Activated CD8-positive, alpha-beta T cell treated with anti-CD3 and anti-CD28 coated beads for 36 hours (primary cell): ENCODE measurements around the gene TMEM236. TPM values are rescaled to one million over a fixed set of nuclear protein-coding genes. Genes with fewer than 3 reads are reported as not detected.

Experiments used
- ATAC-seq: fragments of 200-7000 bp; cut with Tn5 transposase; one replicate; pipeline ENCODE4 v1.10.0; 2021; ENCODE audit warnings: mild to moderate bottlenecking, moderate library complexity
- CTCF ChIA-PET: fragments of 350-600 bp; sonication (Branson Sonifier 250); formaldehyde crosslinking; loops from one replicate; lab custom pipeline; 2021; ENCODE audit warnings: antibody characterized with exemption; lab: Charles Lee
- POLR2A ChIA-PET: fragments of 350-600 bp; sonication (Branson Sonifier 250); formaldehyde crosslinking; loops from one replicate; lab custom pipeline; 2021; ENCODE audit warnings: antibody characterized with exemption; lab: Charles Lee
- DNase-seq: peaks from one replicate; pipeline ENCODE4 v3.0.0-alpha.2; 2020
- H3K27ac Mint-ChIP-seq: one replicate; pipeline ENCODE4 v1.8.0; 2021; ENCODE audit warnings: mild to moderate bottlenecking, mixed read lengths
- H3K27me3 Mint-ChIP-seq: one replicate; pipeline ENCODE4 v1.8.0; 2021; ENCODE audit warnings: mixed read lengths
- H3K36me3 Mint-ChIP-seq: one replicate; pipeline ENCODE4 v1.8.0; 2021; ENCODE audit warnings: low read depth, mixed read lengths
- H3K4me1 Mint-ChIP-seq: one replicate; pipeline ENCODE4 v1.8.0; 2021; ENCODE audit warnings: low read depth, mixed read lengths
- H3K4me3 Mint-ChIP-seq: one replicate; pipeline ENCODE4 v1.8.0; 2021; ENCODE audit warnings: mild to moderate bottlenecking, moderate library complexity, mixed read lengths
- H3K9me3 Mint-ChIP-seq: one replicate; pipeline ENCODE4 v1.8.0; 2021; ENCODE audit warnings: mixed read lengths
- CTCF ChIP-seq: fragments of 200-600 bp; IDR thresholded peaks from one replicate; pipeline ENCODE4 v1.8.0; 2022; ENCODE audit warnings: antibody characterized with exemption, mild to moderate bottlenecking
- intact Hi-C: fragments of 100-400 bp; cut with micrococcal nuclease; formaldehyde crosslinking; loops from one replicate; pipeline ENCODE4 v1.10.0; 2022
- total RNA-seq, 2 experiments: library from RNA; stranded (reverse); gene quantifications; one replicate each; pipeline ENCODE4 v1.2.3, GENCODE V29; 2021

The TMEM236 gene
- total RNA-seq, 2 experiments from 2014 or later, result 0.11 to 0.16 TPM

GRCh38 chr10:17790651-17791050 is 38.6 kb downstream of the TMEM236 start:
- no peak for ATAC-seq
- peaks cover 5% of the 10 kb centered on the region for H3K4me1 Mint-ChIP-seq
- H3K9me3 Mint-ChIP-seq, result no peaks in the 10 kb centered on the region
- H3K27me3 Mint-ChIP-seq, result no peaks in the 10 kb centered on the region
- H3K4me3 Mint-ChIP-seq, result no peak overlapping the region
- intact Hi-C loops, result no loop called here
- no peak overlapping the region for H3K27ac Mint-ChIP-seq
- no peak for TF ChIP-seq CTCF
- no peak for DNase-seq
- POLR2A ChIA-PET, result interaction anchor here (1.2 kb wide), 1 partner anchor 147 kb away, joined by 3 read pairs; no protein-coding TSS in a partner anchor
- no peaks in the 10 kb centered on the region for H3K36me3 Mint-ChIP-seq
- CTCF ChIA-PET, result no interaction called here

GRCh38 chr10:17792991-17793390 is 41.0 kb downstream of the TMEM236 start:
- TF ChIP-seq CTCF, result no peak
- no peak for DNase-seq
- Mint-ChIP-seq H3K9me3 (no peaks in the 10 kb centered on the region), H3K4me1 (peaks cover 5% of the 10 kb centered on the region), H3K27ac (no peak overlapping the region), H3K4me3 (no peak overlapping the region), H3K36me3 (no peaks in the 10 kb centered on the region), H3K27me3 (no peaks in the 10 kb centered on the region)
- intact Hi-C loops, result no loop called here
- CTCF ChIA-PET, result no interaction called here
- POLR2A ChIA-PET, result interaction anchor here (0.6 to 1.0 kb wide), 2 partner anchors 42 to 96 kb away, joined by 3 read pairs; no protein-coding TSS in a partner anchor
- no peak for ATAC-seq

GRCh38 chr10:17793823-17794644 is 42.0 kb downstream of the TMEM236 start:
- no peak for ATAC-seq
- DNase-seq, result no peak
- Mint-ChIP-seq H3K4me3 (no peak overlapping the region), H3K27ac (no peak overlapping the region), H3K4me1 (peaks cover 5% of the 10 kb centered on the region), H3K27me3 (no peaks in the 10 kb centered on the region), H3K36me3 (no peaks in the 10 kb centered on the region), H3K9me3 (no peaks in the 10 kb centered on the region)
- intact Hi-C loops, result no loop called here
- ChIA-PET CTCF (no interaction called here), POLR2A (no interaction called here)
- TF ChIP-seq CTCF, result no peak

GRCh38 chr10:17795083-17795482 is 43.1 kb downstream of the TMEM236 start:
- Mint-ChIP-seq H3K27me3 (no peaks in the 10 kb centered on the region), H3K36me3 (no peaks in the 10 kb centered on the region), H3K9me3 (no peaks in the 10 kb centered on the region), H3K27ac (no peak overlapping the region), H3K4me1 (peaks cover 5% of the 10 kb centered on the region), H3K4me3 (no peak overlapping the region)
- intact Hi-C loops, result no loop called here
- TF ChIP-seq CTCF, result no peak
- ChIA-PET POLR2A (interaction anchor here (1.0 kb wide), 1 partner anchor 55 kb away, joined by 3 read pairs; no protein-coding TSS in a partner anchor), CTCF (interaction anchor here (1.1 kb wide), 2 partner anchors 14 to 50 kb away, joined by 3 to 4 read pairs; partner anchors contain the start of gene MRC1)
- no peak for ATAC-seq
- DNase-seq, result no peak
